Measurements from ENCODE around the gene FKBP2.
A peak's percentile ranks its signal among the peaks of the same experiment; 100 is the strongest.

FKBP2 gene

GRCh38 chr11:64207256-64208085, 33.4 kb upstream of the FKBP2 start:
- Histone ChIP-seq H3K9me3 (ENCODE audit: insufficient read depth, low read depth, low read length) (no peaks in the 10 kb centered on the region), H3K27ac (ENCODE audit: low read depth, low read length) (peak overlapping the region; percentile 33; the same call in 1 of the 2 replicates), H3K4me1 (ENCODE audit: insufficient read depth, low read length) (no peaks in the 10 kb centered on the region), H3K27me3 (ENCODE audit: insufficient read depth, low read length) (no peaks in the 10 kb centered on the region), H3K4me3 (ENCODE audit: low read length) (no peak overlapping the region), H3K9ac (ENCODE audit: low read depth, low read length) (no peak overlapping the region), H3K36me3 (ENCODE audit: insufficient read depth, low read length) (peaks cover 57% of the 10 kb centered on the region)
- WGBS = 85% methylated on average over 30 of the region's 30 CpGs

GRCh38 chr11:64208086-64208795, 32.7 kb upstream of the FKBP2 start:
- Histone ChIP-seq H3K27me3 (ENCODE audit: insufficient read depth, low read length) (no peaks in the 10 kb centered on the region), H3K9me3 (ENCODE audit: insufficient read depth, low read depth, low read length) (no peaks in the 10 kb centered on the region), H3K9ac (ENCODE audit: low read depth, low read length) (no peak overlapping the region), H3K27ac (ENCODE audit: low read depth, low read length) (no peak overlapping the region), H3K4me3 (ENCODE audit: low read length) (no peak overlapping the region), H3K36me3 (ENCODE audit: insufficient read depth, low read length) (peaks cover 49% of the 10 kb centered on the region), H3K4me1 (ENCODE audit: insufficient read depth, low read length) (no peaks in the 10 kb centered on the region)
- 94% methylated on average over 23 of the region's 23 CpGs for WGBS

- Histone ChIP-seq H3K4me1 (ENCODE audit: insufficient read depth, low read length) (no peaks in the 10 kb centered on the region), H3K36me3 (ENCODE audit: insufficient read depth, low read length) (peaks cover 42% of the 10 kb centered on the region), H3K9ac (ENCODE audit: low read depth, low read length) (no peak overlapping the region), H3K4me3 (ENCODE audit: low read length) (no peak overlapping the region), H3K9me3 (ENCODE audit: insufficient read depth, low read depth, low read length) (no peaks in the 10 kb centered on the region), H3K27ac (ENCODE audit: low read depth, low read length) (no peak overlapping the region; the same call in 1 of the 2 replicates), H3K27me3 (ENCODE audit: insufficient read depth, low read length) (no peaks in the 10 kb centered on the region)
- whole genome bisulfite sequencing = 90% methylated on average over 18 of the region's 18 CpGs
Observed at GRCh38 chr11:64208796-64209562, 31.9 kb upstream of the FKBP2 start.

- H3K4me1 ChIP-seq (ENCODE audit: insufficient read depth, low read length) = no peaks in the 10 kb centered on the region
- no peak overlapping the region for H3K27ac ChIP-seq (ENCODE audit: low read depth, low read length)
- no peaks in the 10 kb centered on the region for H3K27me3 ChIP-seq (ENCODE audit: insufficient read depth, low read length)
- H3K4me3 ChIP-seq (ENCODE audit: low read length) = no peak overlapping the region
- peaks cover 36% of the 10 kb centered on the region for H3K36me3 ChIP-seq (ENCODE audit: insufficient read depth, low read length)
- WGBS = 87% methylated on average over 8 of the region's 8 CpGs
- no peak overlapping the region for H3K9ac ChIP-seq (ENCODE audit: low read depth, low read length)
- no peaks in the 10 kb centered on the region for H3K9me3 ChIP-seq (ENCODE audit: insufficient read depth, low read depth, low read length)
Observed at GRCh38 chr11:64209563-64209843, 31.4 kb upstream of the FKBP2 start.

GRCh38 chr11:64210301-64211020, 30.4 kb upstream of the FKBP2 start:
- Histone ChIP-seq H3K9me3 (ENCODE audit: insufficient read depth, low read depth, low read length) (no peaks in the 10 kb centered on the region), H3K27ac (ENCODE audit: low read depth, low read length) (no peak overlapping the region), H3K27me3 (ENCODE audit: insufficient read depth, low read length) (no peaks in the 10 kb centered on the region), H3K36me3 (ENCODE audit: insufficient read depth, low read length) (peaks cover 29% of the 10 kb centered on the region), H3K4me1 (ENCODE audit: insufficient read depth, low read length) (no peaks in the 10 kb centered on the region), H3K9ac (ENCODE audit: low read depth, low read length) (no peak overlapping the region), H3K4me3 (ENCODE audit: low read length) (no peak overlapping the region)
- WGBS = 95% methylated on average over 24 of the region's 24 CpGs

GRCh38 chr11:64211181-64211872, 29.6 kb upstream of the FKBP2 start:
- Histone ChIP-seq H3K4me3 (ENCODE audit: low read length) (no peak overlapping the region), H3K27ac (ENCODE audit: low read depth, low read length) (no peak overlapping the region), H3K9ac (ENCODE audit: low read depth, low read length) (no peak overlapping the region), H3K27me3 (ENCODE audit: insufficient read depth, low read length) (no peaks in the 10 kb centered on the region), H3K4me1 (ENCODE audit: insufficient read depth, low read length) (no peaks in the 10 kb centered on the region), H3K36me3 (ENCODE audit: insufficient read depth, low read length) (peaks cover 20% of the 10 kb centered on the region), H3K9me3 (ENCODE audit: insufficient read depth, low read depth, low read length) (no peaks in the 10 kb centered on the region)
- WGBS = 93% methylated on average over 30 of the region's 30 CpGs

GRCh38 chr11:64216879-64217278, 24.0 kb upstream of the FKBP2 start:
- H3K36me3 ChIP-seq (ENCODE audit: insufficient read depth, low read length) = peaks cover 14% of the 10 kb centered on the region
- no peak overlapping the region for H3K27ac ChIP-seq (ENCODE audit: low read depth, low read length)
- H3K9me3 ChIP-seq (ENCODE audit: insufficient read depth, low read depth, low read length) = no peaks in the 10 kb centered on the region
- no peaks in the 10 kb centered on the region for H3K27me3 ChIP-seq (ENCODE audit: insufficient read depth, low read length)
- no peak overlapping the region for H3K9ac ChIP-seq (ENCODE audit: low read depth, low read length)
- H3K4me3 ChIP-seq (ENCODE audit: low read length) = no peak overlapping the region
- no peaks in the 10 kb centered on the region for H3K4me1 ChIP-seq (ENCODE audit: insufficient read depth, low read length)
- WGBS = 92% methylated on average over 6 of the region's 6 CpGs

- Histone ChIP-seq H3K9me3 (ENCODE audit: insufficient read depth, low read depth, low read length) (no peaks in the 10 kb centered on the region), H3K4me3 (ENCODE audit: low read length) (no peak overlapping the region), H3K27me3 (ENCODE audit: insufficient read depth, low read length) (no peaks in the 10 kb centered on the region), H3K27ac (ENCODE audit: low read depth, low read length) (no peak overlapping the region), H3K4me1 (ENCODE audit: insufficient read depth, low read length) (no peaks in the 10 kb centered on the region), H3K36me3 (ENCODE audit: insufficient read depth, low read length) (peaks cover 15% of the 10 kb centered on the region), H3K9ac (ENCODE audit: low read depth, low read length) (no peak overlapping the region)
- 95% methylated on average over 11 of the region's 11 CpGs for WGBS
Observed at GRCh38 chr11:64218628-64219353, 22.1 kb upstream of the FKBP2 start.

- H3K27me3 ChIP-seq (ENCODE audit: insufficient read depth, low read length) = no peaks in the 10 kb centered on the region
- H3K9ac ChIP-seq (ENCODE audit: low read depth, low read length) = no peak overlapping the region
- peaks cover 18% of the 10 kb centered on the region for H3K36me3 ChIP-seq (ENCODE audit: insufficient read depth, low read length)
- no peaks in the 10 kb centered on the region for H3K4me1 ChIP-seq (ENCODE audit: insufficient read depth, low read length)
- 96% methylated on average over 7 of the region's 7 CpGs for WGBS
- H3K27ac ChIP-seq (ENCODE audit: low read depth, low read length) = no peak overlapping the region
- H3K4me3 ChIP-seq (ENCODE audit: low read length) = no peak overlapping the region
- no peaks in the 10 kb centered on the region for H3K9me3 ChIP-seq (ENCODE audit: insufficient read depth, low read depth, low read length)
Observed at GRCh38 chr11:64219354-64219684, 21.6 kb upstream of the FKBP2 start.

GRCh38 chr11:64219755-64220154, 21.1 kb upstream of the FKBP2 start:
- H3K36me3 ChIP-seq (ENCODE audit: insufficient read depth, low read length) = peaks cover 18% of the 10 kb centered on the region
- H3K27me3 ChIP-seq (ENCODE audit: insufficient read depth, low read length) = no peaks in the 10 kb centered on the region
- 92% methylated on average over 9 of the region's 10 CpGs for WGBS
- no peak overlapping the region for H3K4me3 ChIP-seq (ENCODE audit: low read length)
- no peaks in the 10 kb centered on the region for H3K4me1 ChIP-seq (ENCODE audit: insufficient read depth, low read length)
- no peak overlapping the region for H3K9ac ChIP-seq (ENCODE audit: low read depth, low read length)
- H3K9me3 ChIP-seq (ENCODE audit: insufficient read depth, low read depth, low read length) = no peaks in the 10 kb centered on the region
- H3K27ac ChIP-seq (ENCODE audit: low read depth, low read length) = no peak overlapping the region
